Ovary (tissue), 9 donors: ENCODE measurements around the gene CYS1. TPM values are rescaled to one million over a fixed set of nuclear protein-coding genes. Genes with fewer than 3 reads are reported as not detected.
A peak's percentile ranks its signal among the peaks of the same experiment; 100 is the strongest.
"Not testable (repeated sequence)": the region's sequence is repeated elsewhere in the genome, so short reads cannot be mapped to it uniquely, and the experiment has no call there.

Source experiments
- DNase-seq, 5 donors: peaks; one replicate each; pipeline ENCODE4 v3.0.0-alpha.2; 2019 to 2020
- H3K27ac ChIP-seq, 2 donors: fragments of 200-600 bp; one replicate each; pipeline versions ENCODE4 v1.5.1 to v1.8.0; 2019 to 2022
- H3K27me3 ChIP-seq: fragments of 200-600 bp; one replicate; pipeline ENCODE4 v1.8.0; 2022
- H3K36me3 ChIP-seq: fragments of 200-600 bp; sonication (generic); one replicate; pipeline ENCODE4 v1.5.1; 2019
- H3K4me1 ChIP-seq: one replicate; pipeline ENCODE4 v1.8.1; 2013; ENCODE audit warnings: mild to moderate bottlenecking, moderate library complexity; ENCODE audit not compliant: insufficient read depth
- H3K4me3 ChIP-seq: fragments of 200-600 bp; sonication (generic); one replicate; pipeline ENCODE4 v1.5.1; 2017
- H3K9me3 ChIP-seq, 2 donors: fragments of 200-600 bp in 1 of 2; sonication (generic) in 1 of 2; one replicate each; pipeline versions ENCODE4 v1.5.1 to v1.8.1; 2013 to 2019; ENCODE audit warnings: mild to moderate bottlenecking in 1 of 2, moderate library complexity in 1 of 2
- CTCF ChIP-seq, 3 donors: fragments of 450-650 bp in 2 of 3; fragments of 200-600 bp in 1 of 3; IDR thresholded peaks; one replicate each; pipeline versions ENCODE4 v1.5.1 to v1.8.0; 2016 to 2022; ENCODE audit warnings: antibody characterized with exemption in 3 of 3, mild to moderate bottlenecking in 1 of 3
- EP300 ChIP-seq: sonication (generic); formaldehyde crosslinking; IDR thresholded peaks from one replicate; pipeline ENCODE4 v1.6.1; 2017; ENCODE audit warnings: antibody characterized with exemption
- POLR2A ChIP-seq: fragments of 450-650 bp; IDR thresholded peaks from one replicate; pipeline ENCODE4 v1.6.1; 2017; ENCODE audit warnings: antibody characterized with exemption, mild to moderate bottlenecking, moderate library complexity
- WGBS, 3 donors: extraction: QIAGEN DNeasy Blood & Tissue Kit in 1 of 3; methylation state at CpG; one replicate each; pipeline versions ENCODE4 v1.1.5 to v1.1.7; 2013 to 2017; 5-methylcytosine and 5-hydroxymethylcytosine counted together
- intact Hi-C, 4 donors: fragments of 100-400 bp; cut with DNase I; formaldehyde crosslinking; loops; one replicate each; pipeline versions ENCODE4 v1.11.0 to v1.15.1; 2022 to 2023
- polyA plus RNA-seq, 2 donors: library from polyadenylated mRNA; stranded (reverse); fragments of 200-250 nt in 1 of 2; fragments of 350-450 nt in 1 of 2; fragmentation: Illumina TruSeq in 1 of 2; extraction: RNeasy Lipid Tissue Mini Kit (QIAGEN cat#74804) in 1 of 2; gene quantifications; one replicate each; pipeline ENCODE4 v1.2.3, GENCODE V29; 2013 to 2014
- total RNA-seq, 7 donors: library from RNA; depleted of rRNA in 2 of 7; stranded (reverse); fragments of >200 nt in 2 of 7; fragmentation: NEBNext Ultra II Directional in 3 of 7; extraction: Animal tissue kit (Norgen Biotek cat#: 25700) in 3 of 7; gene quantifications; one replicate each; pipeline versions ENCODE4 v1.1.0 to v1.2.4, GENCODE V29; 2016 to 2023
- donor health status: DM: no; HTN: no; CAD: no; lungs with moderate emphysema.
- donor health status: DM: no; HTN: no; CAD: no.
- donor health status: Bipolar disorder and iron deficiency.
- donor health status: DM: yes; HTN: yes; CAD: no.
- donor health status: DM: no; HTN: no; CAD: no.
- donor health status: DM: yes; HTN: yes; CAD: no.

CYS1 gene
- total and polyA plus RNA-seq, 9 donors: 5.9 to 21.5 (median 12.0) TPM

- no peak for DNase-seq
- Histone ChIP-seq H3K27ac (no peak overlapping the region), H3K36me3 (no peaks in the 10 kb centered on the region), H3K27me3 (no peaks in the 10 kb centered on the region), H3K4me1 (peaks cover 8% of the 10 kb centered on the region), H3K9me3 (no peaks in the 10 kb centered on the region), H3K4me3 (no peak overlapping the region)
- intact Hi-C loops: no loop called here
- 89 to 96% (median 92%) methylated on average over 5 of the region's 5 CpGs for WGBS, 3 donors
- TF ChIP-seq POLR2A (no peak), CTCF (IDR thresholded peaks at IDR 0.05) (no peak), EP300 (no peak)
Observed at GRCh38 chr2:10017313-10017941, 62.8 kb downstream of the CYS1 start.

DNA sequence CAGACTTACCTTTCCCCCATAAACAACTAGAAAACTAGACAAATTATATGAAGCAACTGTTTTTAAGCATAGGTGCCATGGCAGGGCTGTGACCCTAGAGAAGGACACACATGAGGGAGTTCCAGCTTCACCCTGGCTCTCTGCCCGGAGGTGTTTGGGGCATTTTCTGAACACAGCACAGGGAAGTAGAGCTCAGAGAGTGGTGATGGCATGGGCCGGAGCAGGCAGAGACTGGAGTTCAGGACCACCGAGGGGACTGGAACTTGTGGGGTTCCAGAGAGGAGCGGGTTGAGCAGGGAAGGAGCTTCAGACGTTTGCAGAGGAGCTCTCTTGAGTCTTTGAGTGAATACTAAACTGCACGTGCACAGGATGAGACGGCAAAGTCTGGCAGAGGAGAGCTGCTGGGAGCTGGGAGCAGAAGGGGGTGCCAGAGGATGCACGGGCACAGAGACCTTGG is 63.4 kb downstream of the CYS1 start:
- peak in 1 of 5 donors; percentile 10 for DNase-seq
- Histone ChIP-seq H3K36me3 (no peaks in the 10 kb centered on the region), H3K9me3 (no peaks in the 10 kb centered on the region), H3K4me3 (no peak overlapping the region), H3K4me1 (peaks cover 8% of the 10 kb centered on the region), H3K27me3 (no peaks in the 10 kb centered on the region), H3K27ac (no peak overlapping the region)
- WGBS, 3 donors: 83 to 89% (median 89%) methylated on average over 8 of the region's 8 CpGs
- TF ChIP-seq EP300: no peak
- TF ChIP-seq CTCF (IDR thresholded peaks at IDR 0.05): no peak
- no peak for TF ChIP-seq POLR2A
- intact Hi-C loops: no loop called here

DNA sequence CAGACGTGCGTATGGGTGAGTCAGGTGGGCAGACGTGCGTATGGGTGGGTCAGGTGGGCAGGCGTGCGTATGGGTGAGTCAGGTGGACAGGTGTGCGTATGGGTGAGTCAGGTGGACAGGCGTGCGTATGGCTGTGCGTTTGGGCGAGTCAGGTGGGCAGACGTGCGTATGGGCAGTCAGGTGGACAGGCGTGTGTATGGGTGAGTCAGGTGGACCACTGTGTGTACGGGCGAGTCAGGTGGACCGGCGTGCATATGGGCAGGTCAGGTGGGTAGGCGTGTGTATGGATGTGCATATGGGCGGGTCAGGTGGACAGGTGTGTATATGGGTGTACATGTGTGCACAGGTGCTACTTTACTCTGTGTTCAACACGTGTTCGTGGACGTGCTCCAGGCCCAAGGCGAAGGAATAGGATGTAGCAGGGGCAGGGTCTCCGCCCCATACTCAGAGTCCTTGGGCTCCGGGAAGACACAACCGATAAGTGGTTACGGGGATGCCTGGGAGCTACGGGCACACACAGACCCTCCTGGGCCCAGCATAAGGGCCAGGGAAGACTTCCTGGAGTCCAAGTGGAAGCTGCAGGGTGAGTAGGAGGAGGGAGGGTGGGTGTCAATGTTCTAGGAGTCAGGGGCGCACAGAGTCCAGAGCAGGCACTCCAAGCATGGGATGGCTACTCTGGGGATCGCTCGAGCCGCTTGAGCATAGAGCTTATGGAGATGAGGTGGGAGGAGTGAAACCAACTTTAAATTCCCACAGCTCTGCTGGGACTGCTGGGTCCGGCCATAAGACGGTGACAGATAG is 64.0 kb downstream of the CYS1 start:
- Histone ChIP-seq H3K36me3 (no peaks in the 10 kb centered on the region), H3K27me3 (no peaks in the 10 kb centered on the region), H3K9me3 (no peaks in the 10 kb centered on the region), H3K4me1 (peaks cover 8% of the 10 kb centered on the region), H3K27ac (no peak overlapping the region), H3K4me3 (no peak overlapping the region)
- peak in 2 of 5 donors; percentile 12 to 26 for DNase-seq
- 92 to 93% (median 92%) methylated on average over 35 of the region's 35 CpGs for WGBS, 3 donors
- TF ChIP-seq EP300: no peak
- no peak for TF ChIP-seq POLR2A
- TF ChIP-seq CTCF (IDR thresholded peaks at IDR 0.05): no peak
- intact Hi-C loops: no loop called here

DNA sequence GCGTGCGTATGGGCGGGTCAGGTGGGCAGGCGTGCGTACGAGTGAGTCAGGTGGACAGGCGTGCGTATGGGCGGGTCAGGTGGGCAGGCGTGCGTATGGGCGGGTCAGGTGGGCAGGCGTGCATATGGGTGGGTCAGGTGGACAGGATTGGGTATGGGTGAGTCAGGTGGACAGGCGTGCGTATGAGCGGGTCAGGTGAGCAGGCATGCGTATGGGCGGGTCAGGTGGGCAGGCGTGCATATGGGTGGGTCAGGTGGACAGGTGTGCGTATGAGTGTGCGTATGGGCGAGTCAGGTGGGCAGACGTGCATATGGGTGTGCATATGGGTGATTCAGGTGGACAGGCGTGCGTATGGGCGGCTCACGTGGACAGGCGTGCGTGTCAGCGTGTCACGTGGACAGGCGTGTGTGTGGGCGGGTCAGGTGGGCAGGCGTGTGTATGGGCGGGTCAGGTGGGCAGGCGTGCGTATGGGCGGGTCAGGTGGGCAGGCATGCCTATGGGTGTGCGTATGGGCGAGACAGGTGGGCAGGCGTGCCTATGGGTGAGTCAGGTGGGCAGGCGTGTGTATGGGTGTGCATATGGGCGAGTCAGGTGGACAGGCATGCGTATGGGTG is 64.7 kb downstream of the CYS1 start:
- WGBS, 3 donors: 92 to 97% (median 94%) methylated on average over 41 to 44 of the region's 44 CpGs
- H3K9me3 ChIP-seq, H3K4me3 ChIP-seq, intact Hi-C loops, H3K27ac ChIP-seq, H3K36me3 ChIP-seq, H3K27me3 ChIP-seq: not testable (repeated sequence)
- peaks cover 10% of the 10 kb centered on the region for H3K4me1 ChIP-seq
- DNase-seq: peak in 2 of 5 donors; percentile 12 to 26
